Right lobe of liver (tissue), 4 donors: ENCODE measurements around the gene FGFR4.

Experiments
- POLR2A ChIP-seq: fragments of 450-650 bp; IDR thresholded peaks from one replicate; pipeline ENCODE4 v1.6.1; 2017; ENCODE audit warnings: antibody characterized with exemption, mild to moderate bottlenecking
- TF ChIP-seq, protein P1 (sequence below), 4 donors: fragments of 200-600 bp in 3 of 4; fragments of 450-650 bp in 1 of 4; IDR thresholded peaks; one replicate each; pipeline versions ENCODE4 v1.5.1 to v1.8.0; 2016 to 2022; ENCODE audit warnings: antibody characterized with exemption in 4 of 4, mild to moderate bottlenecking in 2 of 4
- donor health status: DM: no; HTN: no; CAD: no.
- donor health status: DM: no; HTN: no; CAD: no.
- donor health status: DM: no; HTN: yes; CAD: no.

GRCh38 chr5:177083357-177083756, 3.4 kb upstream of the FGFR4 start:
- TF ChIP-seq POLR2A = no peak
- TF ChIP-seq, protein P1, sequence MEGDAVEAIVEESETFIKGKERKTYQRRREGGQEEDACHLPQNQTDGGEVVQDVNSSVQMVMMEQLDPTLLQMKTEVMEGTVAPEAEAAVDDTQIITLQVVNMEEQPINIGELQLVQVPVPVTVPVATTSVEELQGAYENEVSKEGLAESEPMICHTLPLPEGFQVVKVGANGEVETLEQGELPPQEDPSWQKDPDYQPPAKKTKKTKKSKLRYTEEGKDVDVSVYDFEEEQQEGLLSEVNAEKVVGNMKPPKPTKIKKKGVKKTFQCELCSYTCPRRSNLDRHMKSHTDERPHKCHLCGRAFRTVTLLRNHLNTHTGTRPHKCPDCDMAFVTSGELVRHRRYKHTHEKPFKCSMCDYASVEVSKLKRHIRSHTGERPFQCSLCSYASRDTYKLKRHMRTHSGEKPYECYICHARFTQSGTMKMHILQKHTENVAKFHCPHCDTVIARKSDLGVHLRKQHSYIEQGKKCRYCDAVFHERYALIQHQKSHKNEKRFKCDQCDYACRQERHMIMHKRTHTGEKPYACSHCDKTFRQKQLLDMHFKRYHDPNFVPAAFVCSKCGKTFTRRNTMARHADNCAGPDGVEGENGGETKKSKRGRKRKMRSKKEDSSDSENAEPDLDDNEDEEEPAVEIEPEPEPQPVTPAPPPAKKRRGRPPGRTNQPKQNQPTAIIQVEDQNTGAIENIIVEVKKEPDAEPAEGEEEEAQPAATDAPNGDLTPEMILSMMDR (IDR thresholded peaks at IDR 0.05) = no peak
